Aorta (tissue), 5 donors: Measurements from ENCODE around the gene CAPN7. TPM values are rescaled to one million over a fixed set of nuclear protein-coding genes. Genes with fewer than 3 reads are reported as not detected.
A peak's percentile ranks its signal among the peaks of the same experiment; 100 is the strongest.

Experiments used
- ATAC-seq: fragments of 200-7000 bp; cut with Tn5 transposase; one replicate; pipeline ENCODE4 v1.9.1; 2022; ENCODE audit warnings: moderate library complexity; ENCODE audit not compliant: low FRiP score
- DNase-seq, 2 donors: peaks; one replicate each; pipeline ENCODE4 v3.0.0-alpha.2; 2020
- H3K27ac ChIP-seq, 2 donors: one replicate each; pipeline ENCODE4 v1.5.1; 2013; ENCODE audit warnings: low read length in 2 of 2, mild to moderate bottlenecking in 2 of 2, moderate library complexity in 2 of 2, control low read depth in 1 of 2, inconsistent platforms in 1 of 2, low read depth in 1 of 2
- H3K27me3 ChIP-seq, 2 donors: one replicate each; pipeline ENCODE4 v1.6.1; 2013; ENCODE audit warnings: control low read depth in 1 of 2, low read length in 1 of 2, mild to moderate bottlenecking in 1 of 2, moderate library complexity in 1 of 2; ENCODE audit not compliant: insufficient read depth in 2 of 2, control insufficient read depth in 1 of 2
- H3K36me3 ChIP-seq, 2 donors: one replicate each; pipeline ENCODE4 v1.6.1; 2013; ENCODE audit warnings: control low read depth in 1 of 2, low read length in 1 of 2, mild to moderate bottlenecking in 1 of 2; ENCODE audit not compliant: insufficient read depth in 2 of 2, control insufficient read depth in 1 of 2
- H3K4me1 ChIP-seq, 2 donors: one replicate each; pipeline ENCODE4 v1.6.1; 2013; ENCODE audit warnings: low read length in 2 of 2, control low read depth in 1 of 2, mild to moderate bottlenecking in 1 of 2, moderate library complexity in 1 of 2; ENCODE audit not compliant: insufficient read depth in 2 of 2, control insufficient read depth in 1 of 2
- H3K4me3 ChIP-seq, 2 donors: one replicate each; pipeline ENCODE4 v1.5.1; 2013; ENCODE audit warnings: low read length in 2 of 2, control low read depth in 1 of 2, mild to moderate bottlenecking in 1 of 2
- H3K9me3 ChIP-seq: one replicate; pipeline ENCODE4 v1.6.1; 2013; ENCODE audit warnings: mild to moderate bottlenecking, low read length; ENCODE audit not compliant: control insufficient read depth
- WGBS, 2 donors: extraction: QIAGEN DNeasy Blood & Tissue Kit; methylation state at CpG; one replicate each; pipeline ENCODE4 v1.1.7; 2013; 5-methylcytosine and 5-hydroxymethylcytosine counted together
- intact Hi-C, 2 donors: fragments of 100-400 bp; cut with DNase I; formaldehyde crosslinking; loops; one replicate each; pipeline versions ENCODE4 v1.14.2 to v1.15.0; 2022
- polyA plus RNA-seq, 2 donors: library from polyadenylated mRNA; stranded (reverse); fragments of 200-250 nt; gene quantifications; one replicate each; pipeline ENCODE4 v1.2.3, GENCODE V29; 2013
- total RNA-seq, 2 donors: library from RNA; stranded (reverse); fragmentation: NEBNext Ultra II Directional; extraction: Animal tissue kit (Norgen Biotek cat#: 25700); gene quantifications; one replicate each; pipeline ENCODE4 v1.2.1, GENCODE V29; 2021
- donor health status: healthy with polysubstance abuse.
- donor health status: Bipolar disorder and iron deficiency.
- donor health status: DM: no; HTN: no; CAD: no.
- donor health status: DM: no; HTN: no; CAD: no.
- donor health status: DM: yes; HTN: yes; CAD: no.

CAPN7 gene
- total and polyA plus RNA-seq, 4 donors, result 14.5 to 54.4 (median 36.1) TPM

DNA sequence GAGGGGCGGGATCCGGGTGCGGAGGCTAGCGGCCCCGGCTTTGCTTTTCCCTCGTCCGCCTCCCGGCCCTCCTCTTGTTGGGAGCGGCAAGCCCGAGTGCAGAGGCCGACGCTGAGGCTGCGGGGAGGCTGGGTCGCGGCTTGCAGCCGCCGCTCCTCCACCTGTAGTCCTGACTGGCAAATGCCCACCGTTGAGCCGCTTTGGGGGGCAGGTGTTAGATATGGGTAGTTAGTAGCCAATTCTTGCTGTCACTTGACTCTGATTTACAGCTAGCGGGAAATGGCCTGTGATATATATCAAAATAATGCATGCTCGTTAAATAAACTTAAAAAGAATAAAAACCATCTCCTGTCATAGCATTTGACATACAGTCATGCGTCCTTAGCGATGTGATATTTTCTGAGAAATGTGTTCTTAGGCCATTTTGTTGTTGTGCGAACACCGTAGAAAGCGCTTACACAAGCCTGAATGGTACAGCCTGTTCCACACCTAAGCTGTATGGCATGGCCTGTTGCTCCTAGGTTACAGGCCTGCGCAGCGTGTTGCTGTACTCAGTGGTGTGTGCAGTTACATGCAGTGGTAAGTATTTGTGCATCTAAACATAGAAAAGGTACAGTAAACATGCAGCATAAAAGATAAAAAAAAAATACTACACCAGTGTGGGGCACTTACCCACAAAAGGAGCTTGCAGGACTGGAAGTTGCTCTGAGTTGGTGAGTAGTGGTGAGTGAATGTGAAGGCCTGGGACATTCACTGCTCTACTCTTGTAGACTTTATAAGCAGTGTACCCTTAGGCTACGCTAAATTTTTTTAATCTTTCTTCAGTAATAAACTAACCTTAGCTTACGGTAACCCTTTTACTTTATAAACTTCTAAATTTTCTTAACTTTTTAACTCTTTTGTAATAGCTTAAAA lies 873 bp downstream of the CAPN7 start:
- intact Hi-C loops, result loop anchor here in 1 of 2 donors (5.0 to 10.0 kb wide), 3 partner anchors 110 to 348 kb away; partner anchors contain the start of genes NR2C2 and RBSN
- peak; percentile 78 for ATAC-seq
- Histone ChIP-seq H3K27me3 (no peaks in the 10 kb centered on the region), H3K9me3 (no peaks in the 10 kb centered on the region), H3K4me1 (no peaks in the 10 kb centered on the region), H3K27ac (peak overlapping the region; percentile 49 to 91), H3K36me3 (no peaks in the 10 kb centered on the region), H3K4me3 (peak overlapping the region; percentile 95 to 97)
- 0 to 1% methylated on average over 24 to 30 of the region's 30 CpGs for WGBS, 2 donors
- DNase-seq, result no peak

DNA sequence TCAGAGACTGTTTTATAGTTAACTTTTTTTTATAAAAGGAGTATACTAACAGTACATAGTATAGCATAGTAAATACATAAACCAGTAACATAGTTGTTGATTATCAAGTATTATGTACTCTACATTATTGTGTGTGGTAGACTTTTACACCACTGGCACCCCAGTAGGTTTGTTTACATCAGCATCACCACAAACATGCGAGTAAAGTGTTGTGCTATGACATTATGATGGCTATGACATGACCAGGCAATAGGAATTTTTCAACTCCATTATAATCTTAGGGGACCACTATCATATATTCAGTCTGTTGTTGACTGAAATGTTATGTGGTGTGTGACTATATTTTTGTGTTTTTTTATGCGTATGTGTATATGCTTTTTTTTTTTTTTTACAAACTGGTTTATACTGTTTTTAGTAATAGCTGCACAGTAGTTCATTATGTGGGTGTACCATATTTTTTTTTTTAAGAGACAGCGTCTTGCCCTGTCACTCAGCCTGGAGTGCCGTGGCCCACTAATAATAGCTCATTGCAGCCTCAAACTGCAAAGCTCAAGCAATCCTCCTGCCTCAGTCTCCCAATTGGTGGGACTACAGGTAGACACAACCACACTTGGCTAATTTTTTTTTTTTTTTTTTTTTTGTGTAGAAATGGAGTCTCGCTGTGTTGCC lies 1.9 kb downstream of the CAPN7 start:
- intact Hi-C loops, result loop anchor here in 1 of 2 donors (5.0 to 10.0 kb wide), 3 partner anchors 111 to 347 kb away; partner anchors contain the start of genes NR2C2 and RBSN
- Histone ChIP-seq H3K27ac (no peak overlapping the region), H3K4me1 (no peaks in the 10 kb centered on the region), H3K27me3 (no peaks in the 10 kb centered on the region), H3K9me3 (no peaks in the 10 kb centered on the region), H3K36me3 (no peaks in the 10 kb centered on the region), H3K4me3 (peak overlapping the region; percentile 18 to 44)
- ATAC-seq (no peak), DNase-seq (no peak)
- 51 to 54% methylated on average over 5 of the region's 5 CpGs for WGBS, 2 donors

DNA sequence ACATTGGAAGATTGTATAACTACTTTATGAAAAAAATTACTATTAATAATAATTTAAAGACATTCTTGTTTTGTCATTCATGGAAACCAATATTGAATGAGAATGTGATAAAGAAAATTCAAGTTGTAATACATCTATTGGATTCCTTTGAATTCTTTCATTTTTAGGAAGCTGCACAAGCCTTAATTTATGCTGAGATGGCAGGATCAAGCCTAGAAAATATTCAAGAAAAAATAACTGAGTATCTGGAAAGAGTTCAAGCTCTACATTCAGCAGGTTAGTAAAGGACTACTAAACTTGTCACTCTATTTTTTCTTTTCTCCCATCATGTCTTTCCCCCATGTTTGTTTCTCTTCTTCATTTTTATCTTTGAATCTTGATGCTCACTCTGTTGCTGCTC lies 5.9 kb downstream of the CAPN7 start:
- H3K27me3 ChIP-seq, result no peaks in the 10 kb centered on the region
- ATAC-seq (no peak), DNase-seq (no peak)
- H3K27ac ChIP-seq, result no peak overlapping the region
- H3K4me1 ChIP-seq, result no peaks in the 10 kb centered on the region
- H3K4me3 ChIP-seq, result no peak overlapping the region
- H3K36me3 ChIP-seq, result peaks cover 0 to 2% of the 10 kb centered on the region in 2 donors
- no peaks in the 10 kb centered on the region for H3K9me3 ChIP-seq
- intact Hi-C loops, result no loop called here

GRCh38 chr3:15214758-15215157 lies 8.7 kb downstream of the CAPN7 start:
- WGBS, 2 donors, result 79 to 84% methylated on average over 1 of the region's 1 CpG

DNA sequence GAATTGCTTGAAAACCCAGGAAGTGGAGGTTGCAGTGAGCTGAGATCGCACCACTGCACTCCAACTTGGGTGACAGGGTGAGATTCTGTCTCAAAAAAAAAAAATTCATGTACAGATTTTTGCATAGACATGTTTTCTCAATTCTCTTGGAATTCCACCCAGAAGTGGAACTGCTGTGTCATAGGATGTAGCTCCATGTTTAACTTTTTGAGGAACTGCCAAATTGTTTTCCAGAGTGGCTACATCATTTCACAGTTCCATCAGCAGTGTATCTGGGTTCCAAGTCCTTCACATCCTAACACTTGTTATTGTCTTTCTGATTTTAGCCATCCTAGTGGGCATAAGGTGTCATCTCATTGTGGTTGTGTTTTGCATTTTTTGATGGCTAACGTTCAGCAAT lies 9.9 kb downstream of the CAPN7 start:
- H3K36me3 ChIP-seq, result peaks cover 2 to 5% of the 10 kb centered on the region in 2 donors

More at GRCh38 chr3:15214758-15215157, 8.7 kb downstream of the CAPN7 start:
- no peaks in the 10 kb centered on the region for H3K27me3 ChIP-seq
- H3K36me3 ChIP-seq, result peaks cover 2% of the 10 kb centered on the region in 2 donors
- ATAC-seq, result no peak
- peaks cover 0 to 2% of the 10 kb centered on the region in 2 donors for H3K4me1 ChIP-seq
- intact Hi-C loops, result no loop called here
- no peak overlapping the region for H3K4me3 ChIP-seq
- DNase-seq, result no peak
- no peaks in the 10 kb centered on the region for H3K9me3 ChIP-seq
- H3K27ac ChIP-seq, result no peak overlapping the region

DNA sequence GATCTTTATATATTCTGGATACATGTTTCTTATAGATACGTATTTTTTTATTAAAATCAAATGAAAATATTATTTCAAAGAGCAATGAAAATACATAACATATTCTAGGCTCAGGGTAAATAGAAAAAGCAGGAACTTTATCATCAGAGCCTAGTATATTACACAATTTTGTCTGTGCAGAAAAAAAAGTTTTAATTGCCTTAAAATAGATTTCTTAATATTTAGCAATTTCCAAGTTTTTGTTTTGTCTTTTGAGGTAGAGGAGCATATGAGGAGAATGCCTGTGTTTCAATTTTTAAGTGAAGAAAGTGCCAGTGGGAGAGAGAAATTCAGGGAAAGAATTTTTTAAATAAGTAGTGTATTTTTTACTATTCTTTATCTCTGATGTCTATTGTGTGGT lies 10.5 kb downstream of the CAPN7 start:
- no peak for DNase-seq
- no peak for ATAC-seq
- intact Hi-C loops, result no loop called here
- whole genome bisulfite sequencing, 2 donors, result 79 to 88% methylated on average over 1 of the region's 1 CpG
- Histone ChIP-seq H3K4me3 (no peak overlapping the region), H3K36me3 (peaks cover 2 to 5% of the 10 kb centered on the region in 2 donors), H3K4me1 (peaks cover 0 to 2% of the 10 kb centered on the region in 2 donors), H3K27me3 (no peaks in the 10 kb centered on the region), H3K9me3 (no peaks in the 10 kb centered on the region), H3K27ac (no peak overlapping the region)

More for the DNA sequence above, 9.9 kb downstream of the CAPN7 start:
- no peaks in the 10 kb centered on the region for H3K9me3 ChIP-seq
- WGBS, 2 donors, result 85 to 88% methylated on average over 2 of the region's 2 CpGs
- no peak overlapping the region for H3K4me3 ChIP-seq
- no peaks in the 10 kb centered on the region for H3K27me3 ChIP-seq
- intact Hi-C loops, result no loop called here
- ATAC-seq, result no peak
- DNase-seq, result no peak
- H3K27ac ChIP-seq, result no peak overlapping the region
- H3K4me1 ChIP-seq, result peaks cover 0 to 2% of the 10 kb centered on the region in 2 donors

GRCh38 chr3:15217011-15217671 lies 11.1 kb downstream of the CAPN7 start:
- intact Hi-C loops, result no loop called here
- Histone ChIP-seq H3K4me3 (no peak overlapping the region), H3K27ac (no peak overlapping the region), H3K9me3 (no peaks in the 10 kb centered on the region), H3K4me1 (peaks cover 0 to 2% of the 10 kb centered on the region in 2 donors), H3K27me3 (no peaks in the 10 kb centered on the region), H3K36me3 (peaks cover 6 to 7% of the 10 kb centered on the region in 2 donors)
- DNase-seq (no peak), ATAC-seq (no peak)
- WGBS, 2 donors, result 91% methylated on average over 4 of the region's 4 CpGs

DNA sequence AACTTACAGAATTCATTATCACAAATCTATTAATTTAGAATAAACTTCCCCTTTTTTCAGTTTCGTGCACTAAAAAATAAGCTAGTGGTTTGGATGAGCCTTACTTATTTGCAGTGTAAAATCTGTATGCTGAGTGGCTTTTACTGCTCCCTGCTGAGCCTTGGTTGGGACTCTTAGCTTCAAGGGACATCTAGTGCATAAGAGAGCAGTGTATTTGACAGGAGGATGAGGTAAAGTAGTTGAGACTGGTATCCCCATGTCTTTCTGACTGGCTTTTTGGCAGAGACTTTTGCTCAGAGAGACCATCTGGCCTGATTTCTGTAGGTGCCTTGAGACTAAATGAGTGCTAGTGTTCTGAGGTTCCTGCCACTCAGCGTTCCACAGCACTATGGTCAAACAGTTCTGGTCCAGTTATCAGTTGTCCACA lies 11.8 kb downstream of the CAPN7 start:
- H3K36me3 ChIP-seq, result peaks cover 7 to 10% of the 10 kb centered on the region in 2 donors
- H3K4me1 ChIP-seq, result peaks cover 0 to 2% of the 10 kb centered on the region in 2 donors
- DNase-seq, result no peak
- H3K9me3 ChIP-seq, result no peaks in the 10 kb centered on the region
- no peak overlapping the region for H3K27ac ChIP-seq
- no peak overlapping the region for H3K4me3 ChIP-seq
- no peaks in the 10 kb centered on the region for H3K27me3 ChIP-seq
- no peak for ATAC-seq
- intact Hi-C loops, result no loop called here
- WGBS, 2 donors, result 60 to 88% methylated on average over 2 of the region's 2 CpGs
